Activated CD4-positive, alpha-beta T cell treated with anti-CD3 and anti-CD28 coated beads, Interleukin-2, amount 50 U/mL, for 48 hours (primary cell): ENCODE data around the gene JADE3.

ENCODE experiments used
- DNase-seq, 2 experiments: peaks; one replicate each; pipeline ENCODE4 v3.0.0-alpha.2; 2020

The JADE3 gene

DNA sequence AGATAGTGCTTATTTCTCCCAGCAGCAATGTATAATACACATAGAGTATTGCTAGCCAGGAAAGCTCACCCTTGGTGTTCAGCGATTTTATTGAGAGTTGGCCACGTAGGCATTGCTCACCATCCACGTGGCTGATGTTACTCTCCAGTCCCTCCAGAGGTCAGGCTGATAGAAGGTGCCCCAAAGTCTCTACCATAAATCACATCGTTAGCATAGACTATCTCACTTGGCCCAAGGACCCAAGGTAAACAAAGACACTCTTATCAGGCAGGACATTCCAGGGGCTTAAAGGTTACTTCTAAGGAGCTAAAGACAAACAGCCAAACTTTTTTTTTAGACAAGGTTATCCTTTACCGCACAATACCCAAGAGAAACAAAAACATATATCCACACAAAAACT, 135.8 kb downstream of the JADE3 start:
- no peak for DNase-seq

GRCh38 chrX:47059142-47059874, 147.1 kb downstream of the JADE3 start:
- DNase-seq: no peak

- no peak for DNase-seq
These were observed 148.5 kb downstream of the JADE3 start for GRCh38 chrX:47060708-47061107.

GRCh38 chrX:47061238-47061919, 149.2 kb downstream of the JADE3 start:
- DNase-seq: no peak

DNA sequence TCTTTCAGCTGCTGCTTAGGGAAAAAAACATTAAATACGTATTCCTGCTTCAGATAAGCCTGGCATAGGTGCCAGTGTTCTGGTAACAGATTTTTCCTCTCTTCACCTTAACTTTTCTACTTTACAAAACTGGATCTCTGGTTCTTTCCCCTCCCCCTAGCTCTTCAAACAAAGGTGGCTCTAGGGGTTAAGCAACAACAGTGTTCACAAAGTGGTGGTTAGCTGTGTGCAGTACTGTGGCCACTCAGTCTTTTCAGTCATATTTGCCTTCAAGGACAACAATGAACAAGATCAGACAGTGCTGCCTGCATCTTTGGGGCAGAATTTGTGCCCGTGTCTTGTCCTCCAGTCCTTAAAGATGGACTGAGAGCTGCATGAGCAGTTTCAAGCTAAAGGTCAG, 151.0 kb downstream of the JADE3 start:
- no peak for DNase-seq

DNA sequence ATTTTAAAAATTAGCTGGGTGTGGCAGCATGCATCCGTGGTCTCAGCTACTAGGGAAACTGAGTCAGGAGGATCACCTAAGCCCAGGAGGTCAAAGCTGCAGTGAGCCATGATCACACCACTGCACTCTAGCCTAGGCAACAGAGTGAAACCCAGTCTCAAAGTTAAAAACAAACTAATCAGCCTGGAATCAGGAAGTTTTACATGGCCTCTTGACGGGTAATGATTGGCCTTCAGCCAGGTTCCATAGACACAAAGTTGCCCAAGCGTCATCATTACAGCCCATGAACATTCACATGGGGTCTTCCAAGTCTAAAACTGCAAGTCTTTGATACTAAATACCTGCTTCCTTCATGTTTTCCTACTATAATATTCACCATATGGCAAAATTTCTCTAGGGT, 156.0 kb downstream of the JADE3 start:
- no peak for DNase-seq

DNA sequence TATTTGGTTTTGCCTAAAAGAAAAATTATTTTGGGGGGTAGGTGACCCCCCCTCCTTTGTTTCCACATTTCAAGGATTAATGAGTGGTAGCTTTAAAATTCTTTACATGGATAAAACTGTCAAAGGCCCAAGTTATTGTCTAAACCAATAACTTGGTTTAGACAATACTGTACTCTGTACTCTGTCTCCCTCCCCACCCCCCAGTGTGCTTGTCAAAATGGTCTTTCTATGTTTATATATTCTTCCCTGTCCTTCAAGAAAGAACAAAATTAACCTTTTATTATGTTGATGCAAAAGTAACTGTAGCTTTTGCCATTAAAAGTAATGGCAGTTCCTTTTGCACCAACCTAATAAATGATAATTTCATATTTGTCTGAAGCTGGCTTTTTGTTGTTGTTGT, 156.5 kb downstream of the JADE3 start:
- DNase-seq: no peak

DNA sequence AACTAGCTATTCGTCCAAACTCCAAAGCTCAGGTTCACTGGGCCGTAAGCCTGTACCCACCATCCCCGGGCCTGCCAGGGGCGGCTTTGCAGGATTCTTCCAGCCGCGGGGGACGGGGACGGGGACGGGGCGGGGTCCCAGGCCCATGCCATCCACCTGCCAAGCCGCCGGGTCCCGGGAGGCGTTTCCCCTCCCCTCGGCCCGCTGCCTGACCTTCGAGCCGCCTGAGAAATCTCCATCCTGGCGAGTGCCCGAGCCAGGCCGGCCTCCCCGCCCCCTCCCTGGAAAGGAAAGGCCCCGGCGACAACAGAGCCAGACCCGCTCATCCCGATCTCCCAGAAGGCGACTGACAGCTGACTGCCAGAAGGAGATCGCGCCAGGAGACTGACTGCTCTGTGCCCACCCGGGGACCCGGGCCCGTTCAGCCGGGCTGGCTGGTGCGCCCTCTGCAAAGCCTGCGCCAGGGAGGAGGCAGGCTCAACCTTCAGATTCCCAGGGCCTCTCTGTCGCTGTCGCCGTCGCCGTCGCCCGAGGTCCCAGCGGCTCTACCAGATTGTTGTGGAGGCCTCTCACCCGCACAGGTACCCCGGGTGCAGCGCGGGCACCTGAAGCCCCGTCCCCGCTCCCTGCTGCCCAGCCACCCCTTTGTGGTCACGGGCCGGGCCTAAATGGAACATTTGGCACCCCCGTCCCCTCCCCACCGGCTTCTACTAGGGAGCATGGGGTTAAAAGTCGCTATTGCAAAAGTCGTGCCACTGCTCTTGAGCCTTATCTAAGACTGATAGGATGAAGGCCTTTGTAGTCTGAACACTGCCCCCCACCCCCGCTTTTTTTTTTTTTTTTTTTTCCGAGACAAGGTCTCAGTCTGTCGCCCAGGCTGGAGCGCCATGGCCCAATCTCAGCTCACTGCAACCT, 166.2 kb downstream of the JADE3 start, which contains the start of gene RGN:
RGN (plus strand) TSS at position 315 of the 915 bp plus-strand sequence. CDS start 2,702 bp downstream, outside the sequence.
- no peak for DNase-seq

DNA sequence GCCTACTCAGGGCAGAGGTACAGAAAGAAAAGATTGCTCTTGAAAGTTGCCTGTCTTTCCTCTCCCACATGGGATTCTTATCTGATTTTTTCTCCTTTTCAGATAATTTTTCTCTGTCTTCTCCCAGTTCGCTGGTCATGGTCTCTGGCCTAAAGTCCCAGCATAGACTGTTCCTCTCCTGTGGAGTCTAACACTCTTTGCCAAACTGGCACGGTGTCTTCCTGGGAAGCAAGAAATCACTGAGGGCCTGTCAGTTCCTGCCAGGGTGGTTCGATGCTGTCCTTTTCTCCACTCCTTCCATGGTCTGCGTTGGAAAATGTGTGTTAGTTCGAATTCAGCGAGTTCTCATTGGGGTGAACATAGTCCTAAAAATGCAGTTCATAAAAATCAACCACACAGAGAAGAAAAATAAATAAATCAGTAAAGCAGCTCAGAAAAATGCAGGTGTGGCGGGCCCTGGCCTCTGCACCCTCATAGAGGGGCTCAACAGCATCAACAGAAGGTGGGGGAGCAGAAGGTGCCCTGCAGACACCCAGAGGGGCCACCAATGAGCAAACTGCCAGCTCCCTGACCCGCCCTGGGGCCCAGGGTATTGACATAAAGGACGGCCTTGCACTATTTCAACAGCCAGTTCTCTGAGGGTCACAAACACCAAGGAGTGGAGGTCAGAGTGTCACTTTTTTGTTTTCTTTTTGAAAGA, 168.1 kb downstream of the JADE3 start:
- no peak for DNase-seq

GRCh38 chrX:47080915-47081236, 168.7 kb downstream of the JADE3 start:
- no peak for DNase-seq

DNA sequence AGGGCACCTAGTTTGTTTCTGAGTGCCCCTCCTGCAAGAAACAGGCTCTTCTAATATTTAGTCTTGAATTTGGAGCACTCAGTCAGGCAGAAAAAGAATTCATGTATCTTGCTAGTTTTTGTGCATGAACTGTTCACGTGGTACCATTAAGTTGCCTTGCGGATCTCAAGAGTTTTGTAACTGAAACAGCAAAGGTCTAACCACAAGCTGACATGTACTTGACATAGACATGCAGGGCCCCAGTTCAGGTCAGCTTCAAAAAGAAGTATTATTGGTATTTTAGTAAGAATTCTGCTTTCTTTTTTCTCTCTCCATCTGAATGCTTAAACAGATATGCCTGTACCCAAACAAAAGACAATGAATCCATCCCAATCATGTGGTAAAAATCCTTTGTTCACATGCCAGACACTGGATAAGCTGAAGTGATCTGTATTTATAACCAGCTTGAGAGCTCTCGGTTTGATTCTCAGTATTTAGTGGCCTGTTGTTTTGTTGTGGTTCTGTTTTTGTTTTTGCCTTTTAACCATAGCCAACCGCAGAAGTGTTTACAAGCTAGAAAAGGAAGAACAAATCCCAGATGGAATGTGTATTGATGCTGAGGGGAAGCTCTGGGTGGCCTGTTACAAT, 179.0 kb downstream of the JADE3 start:
- DNase-seq: no peak

DNA sequence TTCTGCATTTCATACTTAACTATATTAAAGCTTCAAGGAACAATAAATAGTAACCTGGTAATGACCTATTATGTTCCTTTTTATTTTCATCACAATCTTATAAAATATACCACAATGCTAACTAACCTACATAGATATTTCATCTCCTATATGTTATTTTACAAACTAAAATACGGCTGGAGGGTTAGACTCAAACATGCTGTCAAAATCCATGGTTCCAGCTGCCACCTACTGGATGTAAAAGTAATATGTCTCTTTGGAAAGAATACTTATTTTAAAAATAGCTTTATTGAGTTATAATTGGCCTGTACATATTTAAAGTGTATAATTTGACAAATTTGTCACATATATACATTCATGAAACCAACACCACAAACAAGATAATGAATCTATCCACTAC, 181.0 kb downstream of the JADE3 start:
- no peak for DNase-seq

- no peak for DNase-seq
These were observed 181.6 kb downstream of the JADE3 start for GRCh38 chrX:47093860-47094259.

- DNase-seq: no peak
These were observed 184.8 kb downstream of the JADE3 start for GRCh38 chrX:47097018-47097417.

GRCh38 chrX:47098338-47099094, 186.3 kb downstream of the JADE3 start:
- no peak for DNase-seq

- DNase-seq: no peak
These were observed 189.0 kb downstream of the JADE3 start for GRCh38 chrX:47101206-47101605.
